Ishikawa (cell line): ENCODE results near the gene AEBP1.

Experiments
- CEBPB ChIP-seq: IDR thresholded peaks from 2 replicates; pipeline ENCODE4 v1.6.1; 2012
- CREB1 ChIP-seq: IDR thresholded peaks from 2 replicates; pipeline ENCODE4 v1.6.1; 2012; ENCODE audit warnings: low read depth
- EGR1 ChIP-seq: IDR thresholded peaks from 2 replicates; pipeline ENCODE4 v1.6.1; 2012
- EP300 ChIP-seq: IDR thresholded peaks from 2 replicates; pipeline ENCODE4 v1.6.1; 2012; ENCODE audit warnings: borderline replicate concordance
- FOXM1 ChIP-seq: IDR thresholded peaks from 2 replicates; pipeline ENCODE4 v1.6.1; 2012; ENCODE audit warnings: low read depth, borderline replicate concordance
- MAX ChIP-seq: IDR thresholded peaks from 2 replicates; pipeline ENCODE4 v1.6.1; 2012
- NFIC ChIP-seq: IDR thresholded peaks from 2 replicates; pipeline ENCODE4 v1.6.1; 2012
- RAD21 ChIP-seq: IDR thresholded peaks from 2 replicates; pipeline ENCODE4 v1.6.1; 2012; ENCODE audit warnings: low read depth
- REST ChIP-seq: IDR thresholded peaks from 2 replicates; pipeline ENCODE4 v1.6.1; 2012; ENCODE audit warnings: low read depth, mild to moderate bottlenecking
- TAF1 ChIP-seq: IDR thresholded peaks from 2 replicates; pipeline ENCODE4 v1.6.1; 2012; ENCODE audit warnings: low read depth, mild to moderate bottlenecking
- TCF12 ChIP-seq: IDR thresholded peaks from 2 replicates; pipeline ENCODE4 v1.6.1; 2012; ENCODE audit warnings: low read depth
- TEAD4 ChIP-seq: IDR thresholded peaks from 2 replicates; pipeline ENCODE4 v1.6.1; 2012
- YY1 ChIP-seq: IDR thresholded peaks from 2 replicates; pipeline ENCODE4 v1.6.1; 2012; ENCODE audit warnings: low read depth
- ZBTB7A ChIP-seq: IDR thresholded peaks from 2 replicates; pipeline ENCODE4 v1.6.1; 2012; ENCODE audit warnings: low read depth
- TF ChIP-seq, protein P1 (sequence below): IDR thresholded peaks from 2 replicates; pipeline ENCODE4 v1.6.1; 2012

AEBP1 gene

DNA sequence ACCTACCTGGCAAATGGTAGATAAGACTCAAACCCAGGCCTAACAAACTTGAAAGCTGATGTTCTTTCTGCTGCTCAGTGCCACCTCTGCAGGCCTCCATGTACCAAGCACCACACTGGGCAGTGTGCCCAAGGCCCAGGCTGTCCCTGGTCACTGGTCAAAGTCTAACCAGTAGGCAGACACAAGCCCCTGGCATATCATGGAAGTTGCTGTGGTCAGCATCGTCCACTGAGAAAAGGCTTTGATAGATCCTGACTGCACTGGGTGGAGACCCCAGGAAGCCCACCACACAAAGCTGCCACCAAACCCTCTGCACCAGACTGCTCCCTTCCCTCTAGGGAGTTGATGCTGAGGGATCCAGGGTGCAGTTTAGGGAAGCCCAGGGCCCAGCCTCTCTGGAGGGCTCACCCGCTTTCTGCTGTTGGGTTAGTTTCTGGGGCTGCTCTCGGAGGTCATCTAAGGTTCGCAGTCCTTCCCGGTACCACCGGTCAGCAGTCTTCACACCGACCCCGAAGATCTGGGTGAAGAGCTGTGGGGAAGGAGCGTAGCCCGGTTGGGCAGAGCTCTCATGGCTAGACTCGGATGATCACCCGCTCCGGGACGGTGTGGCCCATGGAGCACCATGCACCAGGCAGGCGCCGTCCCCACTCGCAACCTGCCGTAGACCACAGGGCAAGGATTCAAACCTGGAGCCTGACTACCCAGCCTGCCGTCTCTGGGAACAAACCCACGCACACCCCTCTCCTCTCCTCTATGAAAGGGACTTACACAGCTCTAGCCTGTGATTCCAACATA lies 27.8 kb upstream of the AEBP1 start:
- no peak for TF ChIP-seq TEAD4
- TF ChIP-seq ZBTB7A, result no peak
- TF ChIP-seq TCF12, result no peak
- TF ChIP-seq, protein P1, sequence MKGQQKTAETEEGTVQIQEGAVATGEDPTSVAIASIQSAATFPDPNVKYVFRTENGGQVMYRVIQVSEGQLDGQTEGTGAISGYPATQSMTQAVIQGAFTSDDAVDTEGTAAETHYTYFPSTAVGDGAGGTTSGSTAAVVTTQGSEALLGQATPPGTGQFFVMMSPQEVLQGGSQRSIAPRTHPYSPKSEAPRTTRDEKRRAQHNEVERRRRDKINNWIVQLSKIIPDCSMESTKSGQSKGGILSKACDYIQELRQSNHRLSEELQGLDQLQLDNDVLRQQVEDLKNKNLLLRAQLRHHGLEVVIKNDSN, result no peak
- no peak for TF ChIP-seq CEBPB
- no peak for TF ChIP-seq RAD21
- TF ChIP-seq CREB1, result no peak

- no peak for TF ChIP-seq YY1
- TF ChIP-seq ZBTB7A, result no peak
- no peak for TF ChIP-seq FOXM1
- no peak for TF ChIP-seq RAD21
- no peak for TF ChIP-seq TCF12
- TF ChIP-seq EP300, result no peak
- no peak for TF ChIP-seq CREB1
- TF ChIP-seq CEBPB, result no peak
- no peak for TF ChIP-seq TAF1
- no peak for TF ChIP-seq NFIC
- no peak for TF ChIP-seq TEAD4
- TF ChIP-seq MAX, result no peak
These were observed 27.1 kb upstream of the AEBP1 start for GRCh38 chr7:44077061-44077460.

DNA sequence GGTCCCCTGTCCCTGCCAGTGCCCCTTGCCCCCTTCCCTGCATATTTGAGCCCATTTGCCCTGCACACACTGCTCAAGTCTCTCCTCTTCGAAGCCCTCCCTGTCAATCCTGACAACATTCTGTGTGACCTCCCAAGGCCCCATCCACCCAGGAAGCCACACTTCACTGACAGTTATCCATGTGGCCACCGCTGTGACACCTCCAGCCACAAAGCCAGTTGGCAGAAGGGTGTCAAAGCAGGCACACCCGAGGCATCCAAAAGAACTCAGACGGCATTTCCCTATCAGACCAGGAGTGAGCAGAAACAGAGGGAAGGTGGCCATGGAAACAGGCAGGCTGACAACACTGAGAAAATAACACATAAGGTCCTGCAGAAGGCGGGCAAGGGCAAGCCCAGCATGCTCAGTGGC lies 26.5 kb upstream of the AEBP1 start:
- TF ChIP-seq RAD21 (no peak), CEBPB (no peak), ZBTB7A (no peak), TAF1 (no peak), EP300 (no peak), REST (no peak), TEAD4 (no peak), EGR1 (no peak), NFIC (no peak), FOXM1 (no peak), MAX (no peak), TCF12 (no peak), YY1 (no peak), CREB1 (no peak)
- TF ChIP-seq, protein P1, result no peak

- TF ChIP-seq EP300 (no peak; the same call in 1 of the 2 replicates), EGR1 (no peak; the same call in 1 of the 2 replicates), TEAD4 (peak; percentile 64), NFIC (no peak), TAF1 (no peak), RAD21 (no peak), CREB1 (no peak), ZBTB7A (no peak), CEBPB (no peak), MAX (peak; percentile 60), TCF12 (peak; percentile 46; the same call in 1 of the 2 replicates), REST (no peak), YY1 (no peak), FOXM1 (no peak)
- TF ChIP-seq, protein P1, result no peak
These were observed 25.6 kb upstream of the AEBP1 start for GRCh38 chr7:44078521-44078920.
